H1 (cell line): Measurements from ENCODE around the gene TOM1L2. TPM values are rescaled to one million over a fixed set of nuclear protein-coding genes. Genes with fewer than 3 reads are reported as not detected.

Experiments
- CTCF ChIA-PET: fragments of 300-600 bp; sonication (Branson Sonifier 250); formaldehyde crosslinking; loops from one replicate; lab custom pipeline; 2021; ENCODE audit not compliant: partially characterized antibody; lab: Charles Lee
- POLR2A ChIA-PET: fragments of 300-600 bp; sonication (Branson Sonifier 250); formaldehyde crosslinking; loops from one replicate; lab custom pipeline; 2021; ENCODE audit warnings: inconsistent platforms; ENCODE audit not compliant: partially characterized antibody; lab: Charles Lee
- DNase-seq, 2 experiments: peaks; one replicate each; pipeline versions ENCODE4 v3.0.0 to v3.0.0-alpha.2; 2010 to 2022; ENCODE audit warnings: low spot score in 2 of 2, low read depth in 1 of 2, mixed read lengths in 1 of 2
- FAIRE-seq: peaks from 2 replicates; lab custom pipeline; 2011; peaks lifted over from hg19 to GRCh38; lab: Jason Lieb, UNC
- H2AFZ ChIP-seq: 2 replicates; pipeline ENCODE4 v1.8.1; 2012; ENCODE audit warnings: low read length, inconsistent platforms
- H2AK5ac ChIP-seq: 2 replicates; pipeline ENCODE4 v1.6.1; 2013; ENCODE audit warnings: low read depth, low read length
- H2BK120ac ChIP-seq: replicated peaks from 2 replicates; pipeline ENCODE3; 2013; ENCODE audit warnings: low read depth, low read length, inconsistent platforms
- H2BK12ac ChIP-seq: 2 replicates; pipeline ENCODE4 v1.6.1; 2013; ENCODE audit warnings: low read depth, low read length
- H2BK15ac ChIP-seq: 2 replicates; pipeline ENCODE4 v1.6.1; 2013; ENCODE audit warnings: low read length
- H2BK20ac ChIP-seq: 2 replicates; pipeline ENCODE4 v1.6.1; 2013; ENCODE audit warnings: low read length
- H2BK5ac ChIP-seq: 2 replicates; pipeline ENCODE4 v1.6.1; 2013; ENCODE audit warnings: low read depth, low read length
- H3K14ac ChIP-seq: 2 replicates; pipeline ENCODE4 v1.6.1; 2013; ENCODE audit warnings: inconsistent platforms; ENCODE audit not compliant: insufficient read length
- H3K18ac ChIP-seq: 2 replicates; pipeline ENCODE4 v1.6.1; 2013; ENCODE audit warnings: low read length; ENCODE audit errors: extremely low read depth
- H3K23ac ChIP-seq: 2 replicates; pipeline ENCODE4 v1.6.1; 2013; ENCODE audit warnings: inconsistent platforms; ENCODE audit not compliant: insufficient read length
- H3K23me2 ChIP-seq: 2 replicates; pipeline ENCODE4 v1.6.1; 2013; ENCODE audit warnings: low read depth, low read length
- H3K27ac ChIP-seq: 2 replicates; pipeline ENCODE4 v1.6.1; 2011; ENCODE audit warnings: low read depth, low read length, inconsistent platforms
- H3K27me3 ChIP-seq, 4 experiments: replicated peaks in 1 of 4; 1 replicate in 1 of 4; 2 replicates in 3 of 4; pipeline versions ENCODE4 v1.6.1 to v1.8.1; 2011 to 2013; ENCODE audit warnings: low read length in 3 of 4, mild to moderate bottlenecking in 3 of 4, inconsistent platforms in 2 of 4, mixed read lengths in 2 of 4, moderate library complexity in 1 of 4; ENCODE audit not compliant: control insufficient read depth in 3 of 4, insufficient read depth in 3 of 4; ENCODE audit errors: extremely low read depth in 1 of 4
- H3K36me3 ChIP-seq, 4 experiments: 2 replicates each; pipeline versions ENCODE4 v1.6.1 to v1.8.1; 2011 to 2013; ENCODE audit warnings: mild to moderate bottlenecking in 4 of 4, low read length in 3 of 4, moderate library complexity in 2 of 4, control low read depth in 1 of 4, inconsistent platforms in 1 of 4; ENCODE audit not compliant: insufficient read depth in 4 of 4, control insufficient read depth in 2 of 4
- H3K4ac ChIP-seq: replicated peaks from 2 replicates; pipeline ENCODE3; 2013; ENCODE audit warnings: low read length, low read depth, mixed read lengths, inconsistent platforms; ENCODE audit not compliant: insufficient read length
- H3K4me1 ChIP-seq, 4 experiments: replicated peaks in 1 of 4; 1 replicate in 1 of 4; 2 replicates in 3 of 4; pipeline versions ENCODE4 v1.6.1 to v1.8.1; 2011 to 2013; ENCODE audit warnings: low read length in 3 of 4, inconsistent platforms in 2 of 4, mixed read lengths in 1 of 4; ENCODE audit not compliant: insufficient read depth in 4 of 4, control insufficient read depth in 3 of 4
- H3K4me2 ChIP-seq, 2 experiments: 2 replicates each; pipeline versions ENCODE4 v1.6.1 to v1.8.1; 2011 to 2013; ENCODE audit warnings: low read depth in 2 of 2, low read length in 2 of 2, control low read depth in 1 of 2, inconsistent platforms in 1 of 2, mild to moderate bottlenecking in 1 of 2; ENCODE audit not compliant: insufficient read depth in 1 of 2
- H3K4me3 ChIP-seq, 4 experiments: fragments of 200-600, 300-600 bp in 1 of 4; sonication (generic), shearing (Covaris generic), sonication (Bioruptor Twin) in 1 of 4; 2 replicates each; pipeline versions ENCODE4 v1.5.1 to v1.8.1; 2011 to 2016; ENCODE audit warnings: low read length in 4 of 4, low read depth in 3 of 4, control low read depth in 2 of 4, inconsistent platforms in 2 of 4, mild to moderate bottlenecking in 2 of 4, mixed read lengths in 1 of 4, moderate library complexity in 1 of 4; ENCODE audit not compliant: insufficient read depth in 2 of 4; ENCODE audit errors: extremely low read depth in 1 of 4
- H3K56ac ChIP-seq: replicated peaks from 2 replicates; pipeline ENCODE3; 2013; ENCODE audit warnings: low read depth, mild to moderate bottlenecking, mixed read lengths, low read length, inconsistent platforms; ENCODE audit not compliant: insufficient read length
- H3K79me1 ChIP-seq: 2 replicates; pipeline ENCODE4 v1.6.1; 2013; ENCODE audit warnings: low read depth, low read length, control low read depth
- H3K79me2 ChIP-seq, 2 experiments: 2 replicates each; pipeline versions ENCODE4 v1.6.1 to v1.8.1; 2012 to 2013; ENCODE audit warnings: low read length in 2 of 2, mild to moderate bottlenecking in 2 of 2, inconsistent platforms in 1 of 2; ENCODE audit not compliant: insufficient read depth in 2 of 2, control insufficient read depth in 1 of 2
- H3K9ac ChIP-seq, 4 experiments: replicated peaks in 1 of 4; 1 replicate in 1 of 4; 2 replicates in 3 of 4; pipeline versions ENCODE4 v1.6.1 to v1.8.1; 2011 to 2013; ENCODE audit warnings: low read depth in 3 of 4, low read length in 3 of 4, control low read depth in 2 of 4, mild to moderate bottlenecking in 2 of 4, moderate library complexity in 2 of 4, inconsistent platforms in 1 of 4; ENCODE audit errors: extremely low read depth in 1 of 4
- H3K9me3 ChIP-seq, 2 experiments: 2 replicates each; pipeline versions ENCODE4 v1.6.1 to v1.8.1; 2012 to 2013; ENCODE audit warnings: mild to moderate bottlenecking in 2 of 2, moderate library complexity in 2 of 2, control low read depth in 1 of 2, inconsistent platforms in 1 of 2, low read depth in 1 of 2, low read length in 1 of 2, mixed read lengths in 1 of 2; ENCODE audit not compliant: insufficient read depth in 2 of 2
- H4K20me1 ChIP-seq, 2 experiments: replicated peaks in 1 of 2; 2 replicates each; pipeline versions ENCODE3 to v1.8.1; 2011 to 2013; ENCODE audit warnings: inconsistent platforms in 2 of 2, low read length in 2 of 2, mild to moderate bottlenecking in 1 of 2; ENCODE audit not compliant: insufficient read depth in 2 of 2, control insufficient read depth in 1 of 2
- H4K5ac ChIP-seq: 2 replicates; pipeline ENCODE4 v1.6.1; 2013; ENCODE audit warnings: low read length, low read depth, mixed read lengths, inconsistent platforms; ENCODE audit not compliant: insufficient read length
- H4K8ac ChIP-seq: 2 replicates; pipeline ENCODE4 v1.8.0; 2013; ENCODE audit warnings: mild to moderate bottlenecking, moderate library complexity, low read length, inconsistent platforms; ENCODE audit not compliant: insufficient read depth; ENCODE audit errors: extremely low read depth
- H4K91ac ChIP-seq: replicated peaks from 2 replicates; pipeline ENCODE3; 2013; ENCODE audit warnings: low read length, mixed read lengths, inconsistent platforms; ENCODE audit not compliant: insufficient read length
- BACH1 ChIP-seq: IDR thresholded peaks from 2 replicates; pipeline ENCODE4 v1.6.1; 2012; ENCODE audit warnings: low read length, improper control_type of control experiment
- BCL11A ChIP-seq, 2 experiments: IDR thresholded peaks; one replicate each; pipeline ENCODE4 v1.6.1; 2011; ENCODE audit warnings: low read depth in 2 of 2, low read length in 2 of 2, mild to moderate bottlenecking in 2 of 2
- CHD1 ChIP-seq: IDR thresholded peaks from 2 replicates; pipeline ENCODE4 v1.6.1; 2012; ENCODE audit warnings: low read depth, low read length, improper control_type of control experiment
- GABPA ChIP-seq: IDR thresholded peaks from 2 replicates; pipeline ENCODE4 v1.6.1; 2011; ENCODE audit warnings: mild to moderate bottlenecking, low read length, moderate library complexity, borderline replicate concordance; ENCODE audit not compliant: insufficient read depth
- RNF2 ChIP-seq: fragments of 200-900, 300-1000 bp; sonication (generic); IDR thresholded peaks from 2 replicates; pipeline ENCODE4 v1.7.1; 2016; ENCODE audit warnings: borderline replicate concordance, low read depth, mild to moderate bottlenecking, antibody characterized with exemption, low read length; ENCODE audit not compliant: poor library complexity, severe bottlenecking; ENCODE audit errors: missing control alignments
- SIRT6 ChIP-seq: IDR thresholded peaks from one replicate; pipeline ENCODE4 v1.7.1; 2012; ENCODE audit warnings: low read length, inconsistent platforms
- SIX5 ChIP-seq: IDR thresholded peaks from 2 replicates; pipeline ENCODE4 v1.6.1; 2011; ENCODE audit warnings: mild to moderate bottlenecking, low read depth, low read length
- SP4 ChIP-seq: IDR thresholded peaks from 2 replicates; pipeline ENCODE4 v1.6.1; 2012; ENCODE audit warnings: low read length, inconsistent platforms
- USF2 ChIP-seq: IDR thresholded peaks from 2 replicates; pipeline ENCODE4 v1.6.1; 2011; ENCODE audit warnings: low read length, improper control_type of control experiment
- WGBS, 2 experiments: shearing (Covaris generic) in 1 of 2; methylation state at CpG; one replicate each; pipeline versions ENCODE4 v1.1.6 to v1.1.7; 2013 to 2015; ENCODE audit warnings: low lambda C conversion rate in 2 of 2, mixed read lengths in 2 of 2, inconsistent platforms in 1 of 2, low coverage in 1 of 2, missing lambda C conversion rate in 1 of 2; ENCODE audit not compliant: insufficient replicate concordance in 2 of 2, insufficient coverage in 1 of 2, insufficient read length in 1 of 2; ENCODE audit errors: extremely low coverage in 1 of 2, missing lambda C conversion rate in 1 of 2; 5-methylcytosine and 5-hydroxymethylcytosine counted together
- polyA plus RNA-seq, 7 experiments: library from polyadenylated mRNA; depleted of rRNA in 3 of 7; stranded (reverse) in 5 of 7; unstranded in 2 of 7; fragments of >200 nt in 5 of 7; fragments of 200-250 nt in 2 of 7; gene quantifications; 1 replicate in 5 of 7; 2 replicates in 1 of 7; 4 replicates in 1 of 7; pipeline versions ENCODE4 v1.2.1 to v1.2.3, GENCODE V29; 2011 to 2013; ENCODE audit warnings: missing spikeins in 2 of 7, mixed read lengths in 2 of 7
- total RNA-seq: library from RNA; stranded (reverse); fragmentation: NEBNext Ultra II Directional; extraction: Animal tissue kit (Norgen Biotek cat#: 25700); gene quantifications from 2 replicates; pipeline ENCODE4 v1.2.1, GENCODE V29; 2021

TOM1L2 gene
- total and polyA plus RNA-seq, 2 of the 8 experiments (the other 6 are each of a cell fraction or from before 2014, with no cell fraction given): 2.0 to 3.4 TPM

GRCh38 chr17:18016426-18016825 lies 44.2 kb upstream of the TOM1L2 start:
- H2BK20ac ChIP-seq: no peak overlapping the region
- TF ChIP-seq SIRT6 (no peak), RNF2 (no peak), CHD1 (no peak), GABPA (no peak), USF2 (no peak), BCL11A (IDR thresholded peaks at IDR 0.05; ENCODE audit: low read depth in 2 of 2, low read length in 2 of 2) (no peak), BACH1 (no peak), SIX5 (no peak), SP4 (no peak)
- TF ChIP-seq, all 59 proteins: peak for 0
- Histone ChIP-seq H3K36me3 (no peaks in the 10 kb centered on the region; a peak in 1 of 8 replicates), H3K23me2 (no peaks in the 10 kb centered on the region), H3K4ac (no peak overlapping the region), H3K4me2 (no peak overlapping the region), H3K27me3 (no peaks in the 10 kb centered on the region), H3K23ac (no peak overlapping the region), H3K14ac (no peak overlapping the region), H3K4me1 (no peaks in the 10 kb centered on the region), H2BK120ac (no peak overlapping the region), H3K4me3 (no peak overlapping the region), H3K18ac (no peak overlapping the region), H3K9ac (no peak overlapping the region), H2AFZ (no peak overlapping the region), H3K27ac (no peak overlapping the region), H3K79me2 (no peaks in the 10 kb centered on the region), H2AK5ac (no peak overlapping the region), H3K9me3 (no peaks in the 10 kb centered on the region), H3K56ac (no peak overlapping the region), H3K79me1 (0 out of 2 replicates have a peak, but pooled peaks cover 2% of the 10 kb centered on the region), H4K5ac (no peak overlapping the region), H2BK15ac (no peak overlapping the region), H4K91ac (no peak overlapping the region), H4K20me1 (peaks cover 0 to 2% of the 10 kb centered on the region in 2 experiments), H2BK12ac (no peak overlapping the region), H4K8ac (no peak overlapping the region), H2BK5ac (no peak overlapping the region)
- WGBS, 2 experiments: 96% methylated on average over 12 of the region's 12 CpGs; no CpG with 5 or more reads in 1 of the 2 experiments
- no peak for DNase-seq
- FAIRE-seq: no peak
- ChIA-PET POLR2A (interaction anchor here (0.7 to 3.6 kb wide), 3 partner anchors 9 to 25 kb away, joined by 3 to 16 read pairs (median 5); no protein-coding TSS in a partner anchor), CTCF (interaction anchor here (0.7 to 1.2 kb wide), 3 partner anchors 12 to 125 kb away, joined by 3 read pairs; no protein-coding TSS in a partner anchor)
